Smooth muscle cell (in vitro differentiated cells): ENCODE data around the gene KCNK17. TPM values are rescaled to one million over a fixed set of nuclear protein-coding genes. Genes with fewer than 3 reads are reported as not detected.

Source experiments
- DNase-seq: peaks from one replicate; lab custom pipeline; 2025; ENCODE audit not compliant: unreplicated experiment; lab: John Stamatoyannopoulos, UW
- H2AFZ ChIP-seq: fragments of 200-600 bp; sonication (generic); 2 replicates; pipeline ENCODE4 v1.6.0; 2016; ENCODE audit warnings: antibody characterized with exemption, low read depth, mild to moderate bottlenecking
- H3F3A ChIP-seq: fragments of 200-600 bp; sonication (generic); 2 replicates; pipeline ENCODE4 v1.6.0; 2017; ENCODE audit warnings: antibody characterized with exemption, low read depth
- H3K27ac ChIP-seq: fragments of 200-600 bp; sonication (generic); 2 replicates; pipeline ENCODE4 v1.5.1; 2016; ENCODE audit warnings: low read depth, mild to moderate bottlenecking
- H3K27me3 ChIP-seq: fragments of 200-600 bp; sonication (generic); 2 replicates; pipeline ENCODE4 v1.6.1; 2016; ENCODE audit warnings: low read depth, mild to moderate bottlenecking
- H3K36me3 ChIP-seq: fragments of 200-600 bp; sonication (generic); 2 replicates; pipeline ENCODE4 v1.5.1; 2016; ENCODE audit warnings: low read depth
- H3K4me1 ChIP-seq: fragments of 200-600 bp; sonication (generic); 2 replicates; pipeline ENCODE4 v1.5.1; 2016; ENCODE audit warnings: low read depth
- H3K4me2 ChIP-seq: fragments of 200-600 bp; sonication (generic); 2 replicates; pipeline ENCODE4 v1.6.0; 2016; ENCODE audit warnings: mild to moderate bottlenecking
- H3K4me3 ChIP-seq: fragments of 200-600 bp; sonication (generic); 2 replicates; pipeline ENCODE4 v1.5.1; 2016; ENCODE audit warnings: mild to moderate bottlenecking
- H3K79me2 ChIP-seq: fragments of 200-600 bp; sonication (generic); 2 replicates; pipeline ENCODE4 v1.6.0; 2016; ENCODE audit warnings: low read depth, mild to moderate bottlenecking
- H3K9ac ChIP-seq: fragments of 200-600 bp; sonication (generic); 2 replicates; pipeline ENCODE4 v1.6.0; 2016; ENCODE audit warnings: low read depth
- H3K9me3 ChIP-seq: fragments of 200-600 bp; sonication (generic); replicated peaks from 2 replicates; pipeline ENCODE4 v1.5.1; 2016; ENCODE audit warnings: low read depth
- H4K20me1 ChIP-seq: fragments of 200-600 bp; sonication (generic); 2 replicates; pipeline ENCODE4 v1.6.0; 2016; ENCODE audit warnings: low read depth
- WGBS: methylation state at CpG from one replicate; pipeline ENCODE4 v1.1.7; 2016; ENCODE audit warnings: low lambda C conversion rate; 5-methylcytosine and 5-hydroxymethylcytosine counted together
- polyA plus RNA-seq: library from polyadenylated mRNA; unstranded; fragments of >200 nt; fragmentation: Nextera tagmentation; extraction: Ambion mirVana; gene quantifications from 2 replicates; pipeline ENCODE4 v1.2.1, GENCODE V29; 2016
- total RNA-seq: library from RNA; depleted of rRNA; stranded (reverse); fragments of >200 nt; gene quantifications from 2 replicates; pipeline ENCODE4 v1.2.3, GENCODE V29; 2014
- TF ChIP-seq, protein P1 (sequence below): fragments of 200-600 bp; sonication (generic); IDR thresholded peaks from 2 replicates; pipeline ENCODE4 v1.5.1; 2017; ENCODE audit warnings: borderline replicate concordance, mild to moderate bottlenecking, antibody characterized with exemption; ENCODE audit not compliant: insufficient read depth, poor library complexity, severe bottlenecking

KCNK17 gene
- total and polyA plus RNA-seq, 2 experiments from 2014 or later, result not detected

DNA sequence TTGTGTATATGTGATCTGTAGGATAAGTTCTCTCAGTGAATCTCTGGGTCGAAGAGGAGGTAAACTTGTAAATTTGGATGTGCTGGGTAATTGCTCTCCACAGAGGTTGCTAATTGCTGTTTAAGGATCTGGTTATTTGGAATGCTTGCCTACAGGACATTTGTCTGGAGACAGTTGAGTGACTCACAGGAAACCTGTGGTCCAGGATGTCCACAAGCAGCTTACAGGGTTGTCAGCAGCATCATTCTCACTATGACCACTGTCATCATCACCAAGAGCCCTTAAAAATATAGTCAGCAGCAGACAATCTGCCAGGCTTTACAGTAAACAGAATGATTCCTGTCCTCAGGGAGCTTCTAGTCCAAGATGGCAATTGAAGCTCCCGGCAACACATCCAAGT, 53.8 kb downstream of the KCNK17 start:
- peaks cover 4% of the 10 kb centered on the region for H3K4me1 ChIP-seq
- H3K79me2 ChIP-seq, result no peaks in the 10 kb centered on the region
- peaks cover 3% of the 10 kb centered on the region for H3K27me3 ChIP-seq
- H3K9ac ChIP-seq, result no peak overlapping the region
- H3K36me3 ChIP-seq, result no peaks in the 10 kb centered on the region
- DNase-seq, result no peak
- no peak overlapping the region for H3K27ac ChIP-seq
- H4K20me1 ChIP-seq, result no peaks in the 10 kb centered on the region
- no peak overlapping the region for H3K4me3 ChIP-seq
- no peak overlapping the region for H3K4me2 ChIP-seq
- peaks cover 5% of the 10 kb centered on the region for H3F3A ChIP-seq
- 66% methylated on average over 2 of the region's 2 CpGs for WGBS
- no peaks in the 10 kb centered on the region for H3K9me3 ChIP-seq
- H2AFZ ChIP-seq, result no peak overlapping the region
- TF ChIP-seq, protein P1, sequence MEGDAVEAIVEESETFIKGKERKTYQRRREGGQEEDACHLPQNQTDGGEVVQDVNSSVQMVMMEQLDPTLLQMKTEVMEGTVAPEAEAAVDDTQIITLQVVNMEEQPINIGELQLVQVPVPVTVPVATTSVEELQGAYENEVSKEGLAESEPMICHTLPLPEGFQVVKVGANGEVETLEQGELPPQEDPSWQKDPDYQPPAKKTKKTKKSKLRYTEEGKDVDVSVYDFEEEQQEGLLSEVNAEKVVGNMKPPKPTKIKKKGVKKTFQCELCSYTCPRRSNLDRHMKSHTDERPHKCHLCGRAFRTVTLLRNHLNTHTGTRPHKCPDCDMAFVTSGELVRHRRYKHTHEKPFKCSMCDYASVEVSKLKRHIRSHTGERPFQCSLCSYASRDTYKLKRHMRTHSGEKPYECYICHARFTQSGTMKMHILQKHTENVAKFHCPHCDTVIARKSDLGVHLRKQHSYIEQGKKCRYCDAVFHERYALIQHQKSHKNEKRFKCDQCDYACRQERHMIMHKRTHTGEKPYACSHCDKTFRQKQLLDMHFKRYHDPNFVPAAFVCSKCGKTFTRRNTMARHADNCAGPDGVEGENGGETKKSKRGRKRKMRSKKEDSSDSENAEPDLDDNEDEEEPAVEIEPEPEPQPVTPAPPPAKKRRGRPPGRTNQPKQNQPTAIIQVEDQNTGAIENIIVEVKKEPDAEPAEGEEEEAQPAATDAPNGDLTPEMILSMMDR, result no peak

DNA sequence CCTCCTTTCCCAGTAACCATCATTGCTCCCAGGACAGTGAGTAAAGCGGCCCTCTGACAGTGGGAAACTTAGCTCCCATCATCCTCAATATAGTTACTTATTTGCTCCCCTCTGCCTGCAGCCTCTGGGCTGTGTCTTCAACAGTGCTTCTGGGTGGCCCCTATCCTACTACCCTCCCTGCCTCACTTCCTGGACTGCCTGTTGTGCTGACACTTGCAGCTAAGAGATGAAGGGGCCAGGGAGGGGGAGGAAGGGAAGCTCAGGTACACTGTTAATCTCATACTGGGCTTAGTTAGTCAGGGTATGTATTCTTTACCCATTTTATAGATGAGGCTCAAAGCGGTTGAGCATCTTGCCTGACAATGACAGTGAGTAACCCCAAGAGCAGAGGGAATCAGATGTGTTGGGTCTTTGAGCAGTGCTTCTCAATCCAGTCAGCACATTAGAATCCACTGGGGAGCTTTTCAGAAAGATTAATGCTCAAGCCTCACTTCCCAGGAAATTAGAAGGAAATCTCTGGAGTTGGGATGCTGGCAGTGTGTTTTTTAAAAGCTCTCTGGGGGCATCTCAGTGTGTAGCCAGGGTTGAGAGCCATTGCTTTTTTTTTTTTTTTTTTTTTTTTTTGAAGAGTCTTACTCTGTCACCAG, 57.8 kb downstream of the KCNK17 start:
- TF ChIP-seq, protein P1, result no peak
- H3K27ac ChIP-seq, result no peak overlapping the region
- WGBS, result 87% methylated on average over 2 of the region's 2 CpGs
- H3K4me3 ChIP-seq, result no peak overlapping the region
- no peaks in the 10 kb centered on the region for H3K79me2 ChIP-seq
- H4K20me1 ChIP-seq, result no peaks in the 10 kb centered on the region
- no peak overlapping the region for H3K4me2 ChIP-seq
- no peaks in the 10 kb centered on the region for H3K9me3 ChIP-seq
- no peak for DNase-seq
- no peaks in the 10 kb centered on the region for H3F3A ChIP-seq
- H3K4me1 ChIP-seq, result no peaks in the 10 kb centered on the region
- peaks cover 3% of the 10 kb centered on the region for H3K27me3 ChIP-seq
- no peak overlapping the region for H2AFZ ChIP-seq
- H3K9ac ChIP-seq, result no peak overlapping the region
- no peaks in the 10 kb centered on the region for H3K36me3 ChIP-seq

DNA sequence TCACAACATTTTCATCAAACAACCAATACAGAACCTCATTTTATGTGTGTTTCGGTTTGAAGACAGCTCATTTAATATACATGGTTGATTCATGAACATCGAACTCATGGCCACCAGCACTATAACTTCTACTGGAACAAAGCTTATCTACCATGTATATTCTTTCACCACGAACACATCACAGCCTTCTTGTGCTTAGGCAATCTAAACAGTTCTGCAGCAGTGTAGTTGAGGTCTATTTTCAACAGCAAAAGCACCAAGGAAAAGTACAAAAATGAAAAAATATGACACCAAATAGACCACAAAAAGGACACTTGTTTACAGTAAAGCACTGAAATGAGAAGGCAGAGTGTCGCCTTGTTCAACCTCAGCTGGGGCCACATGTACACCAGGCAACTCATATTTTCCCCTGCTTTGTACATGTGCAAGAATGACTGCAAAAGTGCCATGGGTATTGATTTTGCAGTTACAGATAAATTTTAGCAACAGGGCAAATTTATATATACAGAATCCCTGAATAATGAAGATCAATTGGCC, 59.2 kb downstream of the KCNK17 start:
- Histone ChIP-seq H3K4me2 (no peak overlapping the region), H4K20me1 (no peaks in the 10 kb centered on the region), H3K27ac (no peak overlapping the region), H3K4me3 (no peak overlapping the region), H3K79me2 (no peaks in the 10 kb centered on the region), H3K4me1 (no peaks in the 10 kb centered on the region), H3K9ac (no peak overlapping the region), H2AFZ (no peak overlapping the region), H3K27me3 (peaks cover 3% of the 10 kb centered on the region), H3K9me3 (no peaks in the 10 kb centered on the region), H3K36me3 (no peaks in the 10 kb centered on the region), H3F3A (no peaks in the 10 kb centered on the region)
- TF ChIP-seq, protein P1, result no peak
- no peak for DNase-seq
- WGBS, result 89% methylated on average over 4 of the region's 4 CpGs

DNA sequence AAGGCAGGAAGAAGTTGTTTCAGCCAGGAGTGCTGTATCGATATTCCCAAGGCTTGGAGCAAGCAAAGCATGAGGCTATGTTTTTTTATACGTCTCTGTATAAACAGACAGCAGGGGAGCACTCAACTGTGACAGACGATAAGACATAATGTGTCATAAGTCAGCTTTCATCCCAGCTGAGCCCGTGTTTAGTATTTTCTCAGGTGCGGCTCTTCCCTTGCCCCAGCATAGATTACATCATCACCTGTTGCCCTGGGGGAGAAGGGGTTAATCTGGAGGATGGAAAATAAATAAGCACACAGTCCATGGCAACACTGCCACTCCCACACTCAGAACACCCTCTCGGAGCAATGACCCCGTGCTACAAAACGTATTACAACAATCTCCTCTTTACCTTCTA, 62.8 kb downstream of the KCNK17 start:
- Histone ChIP-seq H3K4me2 (no peak overlapping the region), H4K20me1 (no peaks in the 10 kb centered on the region), H3K4me1 (no peaks in the 10 kb centered on the region), H3K9ac (no peak overlapping the region), H3K9me3 (no peaks in the 10 kb centered on the region), H3K36me3 (no peaks in the 10 kb centered on the region), H3K27ac (no peak overlapping the region), H3K4me3 (no peak overlapping the region), H3K27me3 (no peaks in the 10 kb centered on the region), H3K79me2 (no peaks in the 10 kb centered on the region), H3F3A (no peaks in the 10 kb centered on the region), H2AFZ (no peak overlapping the region)
- no peak for DNase-seq
- WGBS, result 70% methylated on average over 8 of the region's 8 CpGs
- TF ChIP-seq, protein P1, result no peak
